Lung (tissue), 12 donors: Measurements from ENCODE around the gene NTF3. TPM values are rescaled to one million over a fixed set of nuclear protein-coding genes. Genes with fewer than 3 reads are reported as not detected.

ENCODE experiments used
- ATAC-seq: fragments of 200-7000 bp; cut with Tn5 transposase; one replicate; pipeline ENCODE4 v1.9.1; 2020; ENCODE audit warnings: moderate number of reproducible peaks; ENCODE audit not compliant: insufficient read depth, low FRiP score
- DNase-seq, 3 donors: peaks; one replicate each; pipeline ENCODE4 v3.0.0-alpha.2; 2013 to 2017
- H3K27ac ChIP-seq, 2 donors: one replicate each; pipeline ENCODE4 v1.5.1; 2013; ENCODE audit warnings: mild to moderate bottlenecking in 2 of 2, moderate library complexity in 2 of 2, control low read depth in 1 of 2, inconsistent platforms in 1 of 2, low read depth in 1 of 2, low read length in 1 of 2
- H3K27me3 ChIP-seq, 3 donors: one replicate each; pipeline ENCODE4 v1.5.1; 2013; ENCODE audit warnings: low read length in 2 of 3; ENCODE audit not compliant: control insufficient read depth in 3 of 3, insufficient read depth in 3 of 3
- H3K36me3 ChIP-seq, 4 donors: one replicate each; pipeline ENCODE4 v1.5.1; 2013; ENCODE audit warnings: low read length in 4 of 4, mild to moderate bottlenecking in 1 of 4, moderate library complexity in 1 of 4; ENCODE audit not compliant: control insufficient read depth in 4 of 4, insufficient read depth in 4 of 4
- H3K4me1 ChIP-seq, 5 donors: one replicate each; pipeline ENCODE4 v1.5.1; 2013; ENCODE audit warnings: low read length in 5 of 5, mild to moderate bottlenecking in 2 of 5, moderate library complexity in 1 of 5; ENCODE audit not compliant: control insufficient read depth in 5 of 5, insufficient read depth in 5 of 5
- H3K4me3 ChIP-seq: one replicate; pipeline ENCODE4 v1.5.1; 2013; ENCODE audit warnings: mild to moderate bottlenecking, control low read depth, moderate library complexity
- H3K9ac ChIP-seq, 2 donors: one replicate each; pipeline ENCODE4 v1.5.1; 2013; ENCODE audit warnings: low read length in 2 of 2, control low read depth in 1 of 2; ENCODE audit not compliant: insufficient read depth in 1 of 2
- H3K9me3 ChIP-seq, 4 donors: one replicate each; pipeline ENCODE4 v1.5.1; 2013; ENCODE audit warnings: low read length in 3 of 4, mild to moderate bottlenecking in 1 of 4, moderate library complexity in 1 of 4; ENCODE audit not compliant: control insufficient read depth in 4 of 4, insufficient read depth in 3 of 4
- WGBS, 2 donors: extraction: QIAGEN DNeasy Blood & Tissue Kit; methylation state at CpG; one replicate each; pipeline ENCODE4 v1.1.7; 2013; 5-methylcytosine and 5-hydroxymethylcytosine counted together
- polyA plus RNA-seq, 2 donors: library from polyadenylated mRNA; stranded (reverse); fragments of 200-250 nt; gene quantifications; one replicate each; pipeline ENCODE4 v1.2.1, GENCODE V29; 2013
- total RNA-seq, 2 donors: library from RNA; depleted of rRNA in 1 of 2; stranded (reverse); fragments of >200 nt in 1 of 2; gene quantifications; one replicate each; pipeline ENCODE4 v1.2.1, GENCODE V29; 2014 to 2021
- TF ChIP-seq, protein P1 (sequence below): IDR thresholded peaks from 2 replicates; pipeline ENCODE4 v1.5.1; 2012; ENCODE audit warnings: mild to moderate bottlenecking; ENCODE audit errors: control extremely low read depth, extremely low read depth
- donor health status: control.
- donor health status: control.
- donor health status: Bipolar disorder and iron deficiency.
- donor health status: healthy.
- donor health status: DM: yes; HTN: yes; CAD: no.

Gene NTF3
- total and polyA plus RNA-seq, 4 donors, result 0.84 to 2.7 (median 1.0) TPM

DNA sequence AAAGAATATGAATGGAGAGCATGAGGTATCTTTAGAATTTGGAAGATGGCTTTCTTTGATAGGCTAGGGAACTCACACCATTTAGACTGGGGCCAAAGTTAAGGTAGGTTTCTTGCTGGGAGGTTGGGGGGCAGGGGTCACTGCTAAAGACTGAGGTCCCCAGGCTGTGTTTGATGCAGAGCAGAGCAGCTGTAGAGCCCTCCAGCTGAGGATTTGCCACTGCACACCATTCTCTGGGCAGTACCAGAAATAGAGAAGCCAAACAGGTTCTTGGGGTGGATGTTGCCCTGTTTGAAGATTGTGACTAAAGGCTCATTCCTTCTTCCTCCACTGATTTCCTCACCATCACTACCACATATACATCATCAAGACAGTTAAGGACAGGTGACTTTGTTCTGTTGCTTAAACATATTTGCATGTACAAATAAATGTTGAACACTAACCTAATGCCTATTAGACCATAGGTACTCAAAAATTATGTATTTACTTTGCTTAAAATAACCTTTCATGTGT lies 7.9 kb downstream of the NTF3 start:
- DNase-seq (no peak), ATAC-seq (no peak)
- H3K9ac ChIP-seq, result no peak overlapping the region
- no peak overlapping the region for H3K4me3 ChIP-seq
- peaks cover 0 to 18% (median 3%) of the 10 kb centered on the region in 5 donors for H3K4me1 ChIP-seq
- TF ChIP-seq, protein P1, sequence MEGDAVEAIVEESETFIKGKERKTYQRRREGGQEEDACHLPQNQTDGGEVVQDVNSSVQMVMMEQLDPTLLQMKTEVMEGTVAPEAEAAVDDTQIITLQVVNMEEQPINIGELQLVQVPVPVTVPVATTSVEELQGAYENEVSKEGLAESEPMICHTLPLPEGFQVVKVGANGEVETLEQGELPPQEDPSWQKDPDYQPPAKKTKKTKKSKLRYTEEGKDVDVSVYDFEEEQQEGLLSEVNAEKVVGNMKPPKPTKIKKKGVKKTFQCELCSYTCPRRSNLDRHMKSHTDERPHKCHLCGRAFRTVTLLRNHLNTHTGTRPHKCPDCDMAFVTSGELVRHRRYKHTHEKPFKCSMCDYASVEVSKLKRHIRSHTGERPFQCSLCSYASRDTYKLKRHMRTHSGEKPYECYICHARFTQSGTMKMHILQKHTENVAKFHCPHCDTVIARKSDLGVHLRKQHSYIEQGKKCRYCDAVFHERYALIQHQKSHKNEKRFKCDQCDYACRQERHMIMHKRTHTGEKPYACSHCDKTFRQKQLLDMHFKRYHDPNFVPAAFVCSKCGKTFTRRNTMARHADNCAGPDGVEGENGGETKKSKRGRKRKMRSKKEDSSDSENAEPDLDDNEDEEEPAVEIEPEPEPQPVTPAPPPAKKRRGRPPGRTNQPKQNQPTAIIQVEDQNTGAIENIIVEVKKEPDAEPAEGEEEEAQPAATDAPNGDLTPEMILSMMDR, result no peak
- H3K27me3 ChIP-seq, result peaks cover 0 to 21% (median 10%) of the 10 kb centered on the region in 3 donors
- no peak overlapping the region for H3K27ac ChIP-seq
- H3K36me3 ChIP-seq, result no peaks in the 10 kb centered on the region
- no peaks in the 10 kb centered on the region for H3K9me3 ChIP-seq

DNA sequence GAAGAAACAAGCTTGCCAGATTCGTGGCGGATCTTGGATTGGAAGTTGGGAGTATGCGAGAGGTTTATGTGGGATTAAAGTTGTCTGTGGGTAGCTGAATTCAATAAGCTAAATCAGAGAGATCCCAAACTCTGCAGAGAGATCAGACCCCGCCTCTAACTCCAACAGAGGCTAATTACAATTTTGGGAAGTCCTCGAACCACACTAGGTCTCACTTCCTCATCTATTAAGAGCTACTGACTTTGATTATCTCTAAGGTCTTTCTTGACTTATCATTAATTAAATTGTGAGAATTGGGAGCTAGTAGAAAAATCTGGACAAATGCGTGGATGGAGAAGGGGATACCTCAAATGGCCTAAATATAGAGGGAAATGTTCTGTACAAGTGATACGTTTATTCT lies 9.1 kb downstream of the NTF3 start:
- H3K36me3 ChIP-seq, result no peaks in the 10 kb centered on the region
- H3K4me1 ChIP-seq, result peaks cover 0 to 18% (median 3%) of the 10 kb centered on the region in 5 donors
- H3K27me3 ChIP-seq, result peaks cover 0 to 10% (median 5%) of the 10 kb centered on the region in 3 donors
- DNase-seq, result no peak
- H3K9ac ChIP-seq, result no peak overlapping the region
- 77 to 84% methylated on average over 7 of the region's 7 CpGs for WGBS, 2 donors
- no peak overlapping the region for H3K27ac ChIP-seq
- H3K4me3 ChIP-seq, result no peak overlapping the region
- ATAC-seq, result no peak
- TF ChIP-seq, protein P1, result no peak
- no peaks in the 10 kb centered on the region for H3K9me3 ChIP-seq

DNA sequence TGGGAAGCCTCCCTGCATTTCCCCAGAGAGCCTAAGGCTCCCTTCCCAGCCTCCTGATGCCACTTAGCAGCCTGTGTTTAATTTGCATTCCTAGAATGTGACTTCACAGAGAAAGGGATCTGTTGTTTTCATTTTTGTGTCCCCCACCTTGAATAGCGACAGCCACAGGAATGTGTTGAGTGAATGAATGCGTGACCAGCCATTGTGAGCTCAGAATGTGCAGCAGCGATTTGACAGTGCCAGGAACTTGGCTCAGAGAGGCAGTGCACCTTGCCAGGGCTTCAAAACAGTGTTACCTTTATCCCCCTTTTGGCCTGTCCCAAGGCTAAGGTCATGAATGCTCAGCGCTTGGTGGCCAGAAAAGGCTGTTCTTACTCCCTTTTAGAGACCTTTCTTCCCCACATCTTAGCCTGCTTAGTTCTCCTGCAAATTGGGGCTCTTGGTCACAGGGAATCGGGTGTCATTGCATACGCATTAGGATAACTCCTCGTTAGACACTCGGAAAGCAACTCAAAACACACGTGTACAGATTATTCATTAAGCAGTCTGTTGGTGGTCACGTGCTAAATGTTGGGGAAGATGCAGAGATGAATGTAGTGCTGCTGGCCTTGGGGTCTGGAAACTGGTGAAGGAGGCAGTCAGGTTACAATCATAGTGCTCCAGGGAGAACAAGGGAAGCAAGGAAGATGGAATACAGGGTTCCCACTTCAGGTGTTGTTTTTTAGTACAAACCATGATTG lies 9.8 kb downstream of the NTF3 start:
- TF ChIP-seq, protein P1, result no peak
- Histone ChIP-seq H3K9ac (no peak overlapping the region), H3K27ac (no peak overlapping the region), H3K9me3 (no peaks in the 10 kb centered on the region), H3K27me3 (peaks cover 0 to 7% (median 3%) of the 10 kb centered on the region in 3 donors), H3K36me3 (no peaks in the 10 kb centered on the region), H3K4me1 (peaks cover 0 to 17% (median 3%) of the 10 kb centered on the region in 5 donors), H3K4me3 (no peak overlapping the region)
- WGBS, 2 donors, result 82 to 90% methylated on average over 10 of the region's 10 CpGs
- ATAC-seq, result no peak
- DNase-seq, result no peak
